HepG2 (cell line): ENCODE results near the gene ACACA. TPM values are rescaled to one million over a fixed set of nuclear protein-coding genes. Genes with fewer than 3 reads are reported as not detected.

Experiments used
- ATAC-seq: fragments of 200-7000 bp; cut with Tn5 transposase; 3 replicates; pipeline ENCODE4 v1.9.1; 2020; ENCODE audit warnings: mild to moderate bottlenecking, moderate library complexity
- BruUV-seq: library from RNA; stranded (reverse); fragments of 400-500 nt; replicated peaks from 2 replicates; lab custom pipeline; 2021; lab: Mats Ljungman, UMichigan
- CTCF ChIA-PET: fragments of 300-600 bp; formaldehyde crosslinking; extraction: SDS; loops from one replicate; lab custom pipeline; 2021; ENCODE audit warnings: low total read pairs, inconsistent platforms, low intra/inter-chr PET ratio; lab: Yijun Ruan, JAX
- POLR2A ChIA-PET: fragments of 350-600 bp; sonication (Branson Sonifier 250); formaldehyde crosslinking; loops from one replicate; lab custom pipeline; 2020; ENCODE audit warnings: antibody characterized with exemption, inconsistent platforms; lab: Yijun Ruan, JAX
- DNase-seq: peaks from one replicate; pipeline ENCODE4 v3.0.0-alpha.2; 2015; ENCODE audit warnings: low spot score
- FAIRE-seq: peaks from 3 replicates; lab custom pipeline; 2011; peaks lifted over from hg19 to GRCh38; lab: Jason Lieb, UNC
- H2AFZ ChIP-seq: one replicate; pipeline ENCODE4 v1.6.1; 2011; ENCODE audit warnings: low read length, inconsistent platforms
- H3K27ac ChIP-seq: fragments of 300-600 bp; 3 replicates; pipeline ENCODE4 v1.8.0; 2011; ENCODE audit warnings: mixed run types, mild to moderate bottlenecking, mixed read lengths, low read length, inconsistent platforms; ENCODE audit not compliant: insufficient read depth; ENCODE audit errors: extremely low read length
- H3K27me3 ChIP-seq, 2 experiments: fragments of 200-600 bp in 1 of 2; 2 replicates in 1 of 2; 3 replicates in 1 of 2; pipeline versions ENCODE4 v1.6.0 to v1.8.0; 2011; ENCODE audit warnings: low read length in 2 of 2, mild to moderate bottlenecking in 2 of 2, moderate library complexity in 2 of 2, inconsistent platforms in 1 of 2; ENCODE audit not compliant: insufficient read depth in 2 of 2, control insufficient read depth in 1 of 2
- H3K36me3 ChIP-seq, 2 experiments: fragments of 200-600 bp in 1 of 2; replicated peaks in 1 of 2; 2 replicates in 1 of 2; 3 replicates in 1 of 2; pipeline versions ENCODE4 v1.5.1 to v1.8.0; 2011; ENCODE audit warnings: low read length in 2 of 2, inconsistent platforms in 1 of 2; ENCODE audit not compliant: insufficient read depth in 2 of 2, control insufficient read depth in 1 of 2
- H3K4me1 ChIP-seq: 2 replicates; pipeline ENCODE4 v1.5.1; 2012; ENCODE audit warnings: low read length, inconsistent platforms; ENCODE audit not compliant: insufficient read depth
- H3K4me2 ChIP-seq: 2 replicates; pipeline ENCODE4 v1.6.0; 2011; ENCODE audit warnings: low read depth, low read length, inconsistent platforms
- H3K4me3 ChIP-seq, 3 experiments: fragments of 200-600 bp in 1 of 3; sonication (generic), shearing (Covaris generic) in 1 of 3; replicated peaks in 1 of 3; 2 replicates each; pipeline ENCODE4 v1.5.1; 2011 to 2016; ENCODE audit warnings: low read length in 3 of 3, inconsistent platforms in 2 of 3, low read depth in 2 of 3, mild to moderate bottlenecking in 2 of 3, control low read depth in 1 of 3, mixed read lengths in 1 of 3; ENCODE audit not compliant: insufficient read depth in 1 of 3
- H3K79me2 ChIP-seq: one replicate; pipeline ENCODE4 v1.6.1; 2011; ENCODE audit warnings: low read length, inconsistent platforms; ENCODE audit not compliant: insufficient read depth
- H3K9ac ChIP-seq: 2 replicates; pipeline ENCODE4 v1.6.0; 2011; ENCODE audit warnings: mild to moderate bottlenecking, low read depth, low read length, inconsistent platforms; ENCODE audit not compliant: insufficient read depth
- H3K9me3 ChIP-seq: 2 replicates; pipeline ENCODE4 v1.5.1; 2012; ENCODE audit warnings: mild to moderate bottlenecking, low read length
- H4K20me1 ChIP-seq: 2 replicates; pipeline ENCODE4 v1.6.0; 2011; ENCODE audit warnings: inconsistent platforms, mild to moderate bottlenecking, low read length, moderate library complexity; ENCODE audit not compliant: insufficient read depth
- JUND ChIP-seq: sonication (generic); formaldehyde crosslinking; IDR thresholded peaks from 2 replicates; pipeline ENCODE4 v1.8.0; 2022; ENCODE audit warnings: mild to moderate bottlenecking, missing genetic modification reagents
- NFE2L1 ChIP-seq: sonication (generic); formaldehyde crosslinking; IDR thresholded peaks from 2 replicates; pipeline ENCODE4 v1.4.0; 2020; ENCODE audit warnings: missing genetic modification reagents, mild to moderate bottlenecking, borderline replicate concordance
- RBM22 ChIP-seq: fragments of 200-400 bp; formaldehyde crosslinking; optimal IDR thresholded peaks from 2 replicates; pipeline ENCODE3; 2017; ENCODE audit warnings: mild to moderate bottlenecking, low read length, moderate library complexity
- SYNCRIP ChIP-seq: fragments of 200-400 bp; formaldehyde crosslinking; IDR thresholded peaks from 2 replicates; pipeline ENCODE4 v1.6.1; 2018; ENCODE audit warnings: mild to moderate bottlenecking, low read depth, low read length; ENCODE audit not compliant: insufficient read depth
- WGBS: methylation state at CpG from one replicate; pipeline ENCODE4 v1.1.6; 2017; ENCODE audit warnings: low lambda C conversion rate; 5-methylcytosine and 5-hydroxymethylcytosine counted together
- in situ Hi-C: cut with HindIII; loops from 2 replicates; pipeline ENCODE4 v1.10.0; 2017; ENCODE audit warnings: low pct_unique_long_range_greater_than_20kb; ENCODE audit not compliant: extremely low pct_ligation_motif_present
- intact Hi-C: fragments of 100-400 bp; cut with micrococcal nuclease; formaldehyde crosslinking; loops from one replicate; pipeline ENCODE4 v1.10.0; 2022; ENCODE audit not compliant: unreplicated experiment
- polyA plus RNA-seq, 8 experiments: library from polyadenylated mRNA; depleted of rRNA in 3 of 8; stranded (reverse) in 7 of 8; unstranded in 1 of 8; fragments of >200 nt; fragmentation: Illumina TruSeq in 4 of 8; extraction: Trizol in 4 of 8; gene quantifications; 2 replicates each; pipeline versions ENCODE4 v1.2.1 to v1.2.3, GENCODE V29; 2011 to 2016; ENCODE audit warnings: low read depth in 4 of 8, missing spikeins in 1 of 8, mixed read lengths in 1 of 8; ENCODE audit not compliant: insufficient read depth in 1 of 8
- total RNA-seq, 5 experiments: library from RNA; depleted of rRNA; stranded (reverse); fragments of >200 nt; fragmentation: Illumina TruSeq; extraction: Trizol; gene quantifications; 2 replicates each; pipeline ENCODE4 v1.2.3, GENCODE V29; 2016; ENCODE audit warnings: low read depth in 1 of 5
- TF ChIP-seq, protein P1 (sequence below): sonication (generic); formaldehyde crosslinking; IDR thresholded peaks from 2 replicates; pipeline ENCODE4 v1.5.1; 2020; ENCODE audit warnings: missing genetic modification reagents, mild to moderate bottlenecking, borderline replicate concordance
- TF ChIP-seq, protein P2 (sequence below): sonication (generic); formaldehyde crosslinking; IDR thresholded peaks from 2 replicates; pipeline ENCODE4 v1.5.0; 2020; ENCODE audit warnings: mild to moderate bottlenecking, missing genetic modification reagents
- TF ChIP-seq, protein P3 (sequence below): sonication (generic); formaldehyde crosslinking; IDR thresholded peaks from 2 replicates; pipeline ENCODE4 v1.4.0; 2020; ENCODE audit warnings: missing genetic modification reagents

Gene ACACA
- total and polyA plus RNA-seq, 2 of the 13 experiments (the other 11 are each of a cell fraction or from before 2014, with no cell fraction given) = 39.2 to 47.2 TPM

DNA sequence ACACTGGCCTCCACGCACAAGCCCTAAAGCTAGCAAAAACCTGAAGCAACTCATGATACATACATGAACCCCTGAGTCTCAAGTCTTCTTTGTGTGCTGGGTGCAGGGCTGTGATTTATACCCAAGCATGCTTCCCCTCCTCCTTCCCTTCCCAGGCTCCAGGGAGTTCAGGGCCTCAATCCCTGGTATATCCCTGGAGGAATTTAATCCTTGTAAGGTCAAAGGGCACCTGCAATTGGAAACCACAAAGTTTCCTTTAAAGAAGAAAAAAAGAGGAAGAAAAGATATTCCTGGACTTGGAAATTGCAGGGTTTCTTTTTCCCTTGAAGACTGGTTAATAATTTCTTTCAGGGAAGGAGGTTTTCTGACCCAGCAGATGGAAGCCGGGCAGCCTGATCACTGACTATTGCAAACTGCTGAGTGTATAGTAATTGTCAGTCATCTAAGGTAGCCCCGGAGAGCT is 275.6 kb downstream of the ACACA start:
- CTCF ChIA-PET = no interaction called here
- intact Hi-C loops (no loop called here), in situ Hi-C loops (no loop called here)
- POLR2A ChIA-PET = no interaction called here
- Histone ChIP-seq H3K4me2 (no peak overlapping the region), H3K9ac (no peak overlapping the region), H3K79me2 (no peaks in the 10 kb centered on the region), H4K20me1 (no peaks in the 10 kb centered on the region), H3K36me3 (peaks cover 3 to 65% of the 10 kb centered on the region in 2 experiments), H3K4me1 (peaks cover 12% of the 10 kb centered on the region), H2AFZ (no peak overlapping the region), H3K27ac (no peak overlapping the region), H3K9me3 (no peaks in the 10 kb centered on the region), H3K27me3 (no peaks in the 10 kb centered on the region), H3K4me3 (no peak overlapping the region)
- TF ChIP-seq, protein P1, sequence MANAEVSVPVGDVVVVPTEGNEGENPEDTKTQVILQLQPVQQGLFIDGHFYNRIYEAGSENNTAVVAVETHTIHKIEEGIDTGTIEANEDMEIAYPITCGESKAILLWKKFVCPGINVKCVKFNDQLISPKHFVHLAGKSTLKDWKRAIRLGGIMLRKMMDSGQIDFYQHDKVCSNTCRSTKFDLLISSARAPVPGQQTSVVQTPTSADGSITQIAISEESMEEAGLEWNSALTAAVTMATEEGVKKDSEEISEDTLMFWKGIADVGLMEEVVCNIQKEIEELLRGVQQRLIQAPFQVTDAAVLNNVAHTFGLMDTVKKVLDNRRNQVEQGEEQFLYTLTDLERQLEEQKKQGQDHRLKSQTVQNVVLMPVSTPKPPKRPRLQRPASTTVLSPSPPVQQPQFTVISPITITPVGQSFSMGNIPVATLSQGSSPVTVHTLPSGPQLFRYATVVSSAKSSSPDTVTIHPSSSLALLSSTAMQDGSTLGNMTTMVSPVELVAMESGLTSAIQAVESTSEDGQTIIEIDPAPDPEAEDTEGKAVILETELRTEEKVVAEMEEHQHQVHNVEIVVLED (CRISPR knock-in tag) = no peak
- TF ChIP-seq RBM22 (peak; percentile 58), SYNCRIP (no peak)
- WGBS = 87% methylated on average over 3 of the region's 3 CpGs
- ATAC-seq (no peak), FAIRE-seq (no peak), DNase-seq (no peak)
- no TSS peak for BruUV-seq

DNA sequence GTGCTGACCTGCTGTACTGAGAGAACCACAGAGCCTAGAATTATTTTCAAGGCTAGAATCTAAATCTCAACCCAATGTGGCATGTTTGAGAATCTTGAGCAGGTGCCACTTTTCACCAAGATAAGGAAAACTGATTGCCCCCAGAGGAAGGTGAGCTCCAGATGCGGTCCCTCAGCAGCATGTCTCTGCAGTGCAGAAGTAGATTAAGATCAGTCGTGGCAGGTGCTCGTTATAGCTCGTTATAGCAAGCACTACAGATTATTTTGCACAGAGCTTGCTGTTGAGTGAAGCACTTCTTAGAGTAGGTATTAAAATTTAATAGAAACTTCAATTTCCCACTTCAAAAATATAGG is 281.8 kb downstream of the ACACA start:
- Histone ChIP-seq H3K27ac (no peak overlapping the region), H3K36me3 (peaks cover 19 to 78% of the 10 kb centered on the region in 2 experiments), H3K79me2 (no peaks in the 10 kb centered on the region), H3K27me3 (no peaks in the 10 kb centered on the region), H3K4me1 (no peaks in the 10 kb centered on the region), H3K9me3 (no peaks in the 10 kb centered on the region), H3K9ac (no peak overlapping the region), H3K4me2 (no peak overlapping the region), H2AFZ (no peak overlapping the region), H4K20me1 (no peaks in the 10 kb centered on the region), H3K4me3 (no peak overlapping the region)
- TF ChIP-seq, protein P2, sequence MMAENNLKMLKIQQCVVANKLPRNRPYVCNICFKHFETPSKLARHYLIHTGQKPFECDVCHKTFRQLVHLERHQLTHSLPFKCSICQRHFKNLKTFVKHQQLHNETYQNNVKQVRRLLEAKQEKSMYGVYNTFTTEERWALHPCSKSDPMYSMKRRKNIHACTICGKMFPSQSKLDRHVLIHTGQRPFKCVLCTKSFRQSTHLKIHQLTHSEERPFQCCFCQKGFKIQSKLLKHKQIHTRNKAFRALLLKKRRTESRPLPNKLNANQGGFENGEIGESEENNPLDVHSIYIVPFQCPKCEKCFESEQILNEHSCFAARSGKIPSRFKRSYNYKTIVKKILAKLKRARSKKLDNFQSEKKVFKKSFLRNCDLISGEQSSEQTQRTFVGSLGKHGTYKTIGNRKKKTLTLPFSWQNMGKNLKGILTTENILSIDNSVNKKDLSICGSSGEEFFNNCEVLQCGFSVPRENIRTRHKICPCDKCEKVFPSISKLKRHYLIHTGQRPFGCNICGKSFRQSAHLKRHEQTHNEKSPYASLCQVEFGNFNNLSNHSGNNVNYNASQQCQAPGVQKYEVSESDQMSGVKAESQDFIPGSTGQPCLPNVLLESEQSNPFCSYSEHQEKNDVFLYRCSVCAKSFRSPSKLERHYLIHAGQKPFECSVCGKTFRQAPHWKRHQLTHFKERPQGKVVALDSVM (CRISPR knock-in tag) = no peak
- TF ChIP-seq JUND (CRISPR knock-in tag) (no peak), NFE2L1 (no peak)
- TF ChIP-seq, protein P3, sequence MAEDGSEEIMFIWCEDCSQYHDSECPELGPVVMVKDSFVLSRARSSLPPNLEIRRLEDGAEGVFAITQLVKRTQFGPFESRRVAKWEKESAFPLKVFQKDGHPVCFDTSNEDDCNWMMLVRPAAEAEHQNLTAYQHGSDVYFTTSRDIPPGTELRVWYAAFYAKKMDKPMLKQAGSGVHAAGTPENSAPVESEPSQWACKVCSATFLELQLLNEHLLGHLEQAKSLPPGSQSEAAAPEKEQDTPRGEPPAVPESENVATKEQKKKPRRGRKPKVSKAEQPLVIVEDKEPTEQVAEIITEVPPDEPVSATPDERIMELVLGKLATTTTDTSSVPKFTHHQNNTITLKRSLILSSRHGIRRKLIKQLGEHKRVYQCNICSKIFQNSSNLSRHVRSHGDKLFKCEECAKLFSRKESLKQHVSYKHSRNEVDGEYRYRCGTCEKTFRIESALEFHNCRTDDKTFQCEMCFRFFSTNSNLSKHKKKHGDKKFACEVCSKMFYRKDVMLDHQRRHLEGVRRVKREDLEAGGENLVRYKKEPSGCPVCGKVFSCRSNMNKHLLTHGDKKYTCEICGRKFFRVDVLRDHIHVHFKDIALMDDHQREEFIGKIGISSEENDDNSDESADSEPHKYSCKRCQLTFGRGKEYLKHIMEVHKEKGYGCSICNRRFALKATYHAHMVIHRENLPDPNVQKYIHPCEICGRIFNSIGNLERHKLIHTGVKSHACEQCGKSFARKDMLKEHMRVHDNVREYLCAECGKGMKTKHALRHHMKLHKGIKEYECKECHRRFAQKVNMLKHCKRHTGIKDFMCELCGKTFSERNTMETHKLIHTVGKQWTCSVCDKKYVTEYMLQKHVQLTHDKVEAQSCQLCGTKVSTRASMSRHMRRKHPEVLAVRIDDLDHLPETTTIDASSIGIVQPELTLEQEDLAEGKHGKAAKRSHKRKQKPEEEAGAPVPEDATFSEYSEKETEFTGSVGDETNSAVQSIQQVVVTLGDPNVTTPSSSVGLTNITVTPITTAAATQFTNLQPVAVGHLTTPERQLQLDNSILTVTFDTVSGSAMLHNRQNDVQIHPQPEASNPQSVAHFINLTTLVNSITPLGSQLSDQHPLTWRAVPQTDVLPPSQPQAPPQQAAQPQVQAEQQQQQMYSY = no peak
- POLR2A ChIA-PET = no interaction called here
- CTCF ChIA-PET = no interaction called here
- BruUV-seq = no TSS peak
- in situ Hi-C loops = no loop called here
- intact Hi-C loops = no loop called here
- ATAC-seq (no peak), FAIRE-seq (no peak), DNase-seq (no peak)
- WGBS = 96% methylated on average over 4 of the region's 4 CpGs
